NB4 (cell line): Measurements from ENCODE around the gene SYT13.

Experiments used
- CTCF ChIP-seq: IDR thresholded peaks from one replicate; pipeline ENCODE4 v1.5.1; 2012; ENCODE audit warnings: low read depth, low read length
- MAX ChIP-seq: IDR thresholded peaks from 2 replicates; pipeline ENCODE4 v1.6.1; 2011; ENCODE audit warnings: low read depth, low read length
- MYC ChIP-seq: IDR thresholded peaks from 2 replicates; pipeline ENCODE4 v1.6.1; 2011; ENCODE audit warnings: low read depth, low read length
- POLR2A ChIP-seq: IDR thresholded peaks from 2 replicates; pipeline ENCODE4 v1.6.1; 2011; ENCODE audit warnings: mild to moderate bottlenecking; ENCODE audit not compliant: insufficient read length; ENCODE audit errors: extremely low read depth

- TF ChIP-seq CTCF (peak; percentile 11), POLR2A (no peak), MAX (no peak), MYC (no peak)
These were observed 73.4 kb downstream of the SYT13 start for GRCh38 chr11:45212566-45213315.
